Sigmoid colon (tissue), 4 donors: ENCODE data around the gene HFM1.

Experiments
- EP300 ChIP-seq, 4 donors: sonication (generic); formaldehyde crosslinking; IDR thresholded peaks; one replicate each; pipeline ENCODE4 v1.6.1; 2017; ENCODE audit warnings: antibody characterized with exemption in 4 of 4
- POLR2A ChIP-seq, 2 donors: fragments of 450-650 bp; IDR thresholded peaks; one replicate each; pipeline ENCODE4 v1.6.1; 2016; ENCODE audit warnings: antibody characterized with exemption in 2 of 2, mild to moderate bottlenecking in 2 of 2, moderate library complexity in 2 of 2
- POLR2AphosphoS5 ChIP-seq, 4 donors: sonication (generic); formaldehyde crosslinking; IDR thresholded peaks; one replicate each; pipeline ENCODE4 v1.6.1; 2017; ENCODE audit warnings: antibody characterized with exemption in 4 of 4
- TF ChIP-seq, protein P1 (sequence below), 4 experiments: fragments of 450-650 bp in 3 of 4; fragments of 200-600 bp in 1 of 4; IDR thresholded peaks; one replicate each; pipeline ENCODE4 v1.5.1; 2016 to 2019; ENCODE audit warnings: antibody characterized with exemption in 4 of 4, mild to moderate bottlenecking in 3 of 4, moderate library complexity in 2 of 4

DNA sequence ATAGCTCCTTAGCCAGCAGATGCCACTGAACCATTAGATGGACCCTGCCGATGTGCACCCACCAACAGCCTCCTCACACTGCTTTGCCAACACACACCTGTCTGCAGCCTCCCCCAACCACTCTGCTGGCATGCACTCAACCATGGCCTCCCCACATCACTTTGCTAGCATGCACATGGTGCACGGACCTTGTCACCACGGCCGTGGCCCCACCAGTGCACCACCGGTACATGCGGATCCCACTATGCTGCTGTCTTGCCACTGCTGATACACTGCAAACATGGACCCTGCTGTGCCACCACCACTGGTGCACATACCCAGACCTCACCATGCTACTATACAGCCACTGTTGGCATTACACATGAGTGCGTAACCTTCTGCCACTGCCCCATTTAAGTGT is 66.1 kb downstream of the HFM1 start:
- no peak for TF ChIP-seq POLR2A (IDR thresholded peaks at IDR 0.05)
- TF ChIP-seq EP300 (IDR thresholded peaks at IDR 0.05): no peak
- TF ChIP-seq, protein P1, sequence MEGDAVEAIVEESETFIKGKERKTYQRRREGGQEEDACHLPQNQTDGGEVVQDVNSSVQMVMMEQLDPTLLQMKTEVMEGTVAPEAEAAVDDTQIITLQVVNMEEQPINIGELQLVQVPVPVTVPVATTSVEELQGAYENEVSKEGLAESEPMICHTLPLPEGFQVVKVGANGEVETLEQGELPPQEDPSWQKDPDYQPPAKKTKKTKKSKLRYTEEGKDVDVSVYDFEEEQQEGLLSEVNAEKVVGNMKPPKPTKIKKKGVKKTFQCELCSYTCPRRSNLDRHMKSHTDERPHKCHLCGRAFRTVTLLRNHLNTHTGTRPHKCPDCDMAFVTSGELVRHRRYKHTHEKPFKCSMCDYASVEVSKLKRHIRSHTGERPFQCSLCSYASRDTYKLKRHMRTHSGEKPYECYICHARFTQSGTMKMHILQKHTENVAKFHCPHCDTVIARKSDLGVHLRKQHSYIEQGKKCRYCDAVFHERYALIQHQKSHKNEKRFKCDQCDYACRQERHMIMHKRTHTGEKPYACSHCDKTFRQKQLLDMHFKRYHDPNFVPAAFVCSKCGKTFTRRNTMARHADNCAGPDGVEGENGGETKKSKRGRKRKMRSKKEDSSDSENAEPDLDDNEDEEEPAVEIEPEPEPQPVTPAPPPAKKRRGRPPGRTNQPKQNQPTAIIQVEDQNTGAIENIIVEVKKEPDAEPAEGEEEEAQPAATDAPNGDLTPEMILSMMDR (IDR thresholded peaks at IDR 0.05): no peak
- no peak for TF ChIP-seq POLR2AphosphoS5 (IDR thresholded peaks at IDR 0.05)
